Renal cortical epithelial cell (primary cell): ENCODE results near the gene CMTM1. TPM values are rescaled to one million over a fixed set of nuclear protein-coding genes. Genes with fewer than 3 reads are reported as not detected.
"Not testable (repeated sequence)": the region's sequence is repeated elsewhere in the genome, so short reads cannot be mapped to it uniquely, and the experiment has no call there.

Experiments
- DNase-seq: peaks from one replicate; pipeline ENCODE4 v3.0.0-alpha.2; 2011; ENCODE audit warnings: low read depth
- total RNA-seq: library from RNA; depleted of rRNA; stranded (reverse); fragments of >200 nt; gene quantifications from 2 replicates; pipeline ENCODE4 v1.2.3, GENCODE V29; 2014

Gene CMTM1
- total RNA-seq, 1 donor from 2014 or later: 6.2 TPM

DNA sequence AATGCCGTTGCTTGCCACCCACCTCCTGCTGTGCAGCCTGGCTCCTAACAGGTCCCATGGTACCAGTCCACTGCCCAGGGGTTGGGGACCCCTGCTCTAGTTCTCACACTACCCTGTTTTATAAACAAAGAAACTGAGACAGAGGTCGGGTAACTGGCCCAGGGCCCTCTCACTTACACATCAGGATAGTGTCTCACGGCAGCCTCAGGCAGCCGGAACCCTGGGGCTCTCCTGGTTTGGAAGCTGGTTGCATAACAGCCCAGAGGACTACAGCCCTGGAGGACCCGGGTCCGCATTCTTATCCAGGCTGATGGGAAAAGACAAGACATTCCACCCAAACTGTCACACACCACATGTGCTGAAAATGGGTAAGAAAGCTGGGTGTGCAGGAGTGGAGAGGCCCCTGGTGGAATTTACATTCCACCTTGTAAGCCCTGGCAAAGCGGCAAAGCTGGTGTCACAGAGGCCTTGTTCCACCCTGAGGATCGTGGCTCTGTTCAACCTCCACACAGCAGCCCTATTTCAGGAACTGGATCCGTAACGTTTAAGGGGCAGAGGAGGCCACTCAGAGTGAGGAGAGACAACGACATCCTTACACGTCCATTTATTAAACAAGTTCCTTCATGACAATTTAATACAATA, 48.0 kb downstream of the CMTM1 start:
- no peak for DNase-seq

DNA sequence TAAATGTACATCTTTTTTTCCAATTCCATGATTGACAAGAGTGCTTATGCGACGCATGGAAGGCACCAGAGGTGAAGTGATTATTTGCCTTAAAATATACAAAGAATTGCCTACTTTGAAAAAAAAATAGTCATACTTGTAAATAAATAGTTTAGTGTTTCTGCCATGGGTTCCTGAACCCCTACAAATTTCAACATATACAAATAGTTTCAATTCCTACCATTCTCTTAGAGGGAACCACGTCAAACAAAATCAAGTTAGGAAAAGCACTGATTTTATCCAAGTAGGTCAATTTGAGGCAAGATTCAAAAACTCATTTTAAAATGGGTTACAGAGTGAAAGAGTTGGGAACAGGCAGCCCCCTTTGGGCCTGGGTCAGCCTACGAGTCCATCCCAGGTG, 49.9 kb downstream of the CMTM1 start:
- DNase-seq: no peak

DNA sequence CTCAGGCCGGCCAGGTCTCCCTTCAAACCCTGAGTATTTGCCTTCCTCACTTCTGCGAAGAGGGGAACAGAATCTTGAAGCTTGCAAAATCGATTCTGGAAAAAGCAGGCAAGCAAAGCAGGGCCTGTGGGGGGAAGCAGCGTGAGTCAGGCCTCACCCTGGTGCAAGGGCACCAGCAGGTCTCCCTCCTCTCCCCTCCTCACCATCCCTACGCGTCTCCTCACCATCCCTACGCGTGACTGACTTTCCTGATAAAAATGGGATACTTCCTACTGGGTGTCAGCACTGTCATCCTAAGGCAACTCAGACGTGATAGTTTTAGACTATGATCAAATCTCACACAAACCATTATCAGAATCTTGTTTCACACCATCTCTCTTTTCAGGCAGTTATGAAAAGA, 50.4 kb downstream of the CMTM1 start:
- DNase-seq: no peak

DNA sequence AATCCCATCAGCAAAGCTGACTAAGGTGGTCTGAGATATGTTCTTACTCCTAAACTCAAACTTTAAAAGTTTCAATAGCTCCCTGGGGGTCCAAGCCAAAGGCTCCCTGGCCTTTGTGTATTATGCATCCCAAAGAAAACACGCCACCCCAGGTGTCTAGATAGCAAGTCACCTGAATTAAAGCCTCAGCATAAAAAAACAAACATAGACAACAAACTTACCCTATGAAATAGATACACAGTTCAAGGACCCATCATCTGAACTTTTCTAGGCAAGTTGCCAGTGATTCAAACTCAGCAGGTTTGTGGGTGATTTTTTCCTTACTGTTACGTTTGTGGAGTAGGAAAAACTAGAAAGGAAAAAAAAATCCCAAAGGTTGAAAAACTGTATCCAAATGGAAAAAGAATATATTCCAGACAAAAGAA, 50.8 kb downstream of the CMTM1 start:
- peak; percentile 24 for DNase-seq

DNA sequence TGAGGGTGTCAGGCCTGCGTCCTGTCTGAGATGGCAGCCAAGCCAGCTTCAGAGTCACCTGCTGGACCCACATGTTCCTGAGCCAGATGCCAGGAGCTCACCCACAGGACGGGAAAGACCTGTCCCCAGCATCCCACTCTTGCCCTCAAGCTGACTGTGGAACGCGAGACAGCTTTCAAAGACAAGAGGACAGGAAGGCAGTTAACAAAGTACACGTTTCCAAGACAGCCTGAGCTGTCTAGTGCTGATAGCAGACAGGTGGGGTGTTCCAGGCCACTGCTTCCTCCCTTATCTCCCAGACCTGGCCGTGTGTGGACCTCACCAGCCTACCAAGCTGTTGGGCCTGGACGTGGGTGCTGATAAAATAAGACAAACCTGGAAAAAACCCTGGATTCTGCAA, 51.5 kb downstream of the CMTM1 start:
- no peak for DNase-seq

DNA sequence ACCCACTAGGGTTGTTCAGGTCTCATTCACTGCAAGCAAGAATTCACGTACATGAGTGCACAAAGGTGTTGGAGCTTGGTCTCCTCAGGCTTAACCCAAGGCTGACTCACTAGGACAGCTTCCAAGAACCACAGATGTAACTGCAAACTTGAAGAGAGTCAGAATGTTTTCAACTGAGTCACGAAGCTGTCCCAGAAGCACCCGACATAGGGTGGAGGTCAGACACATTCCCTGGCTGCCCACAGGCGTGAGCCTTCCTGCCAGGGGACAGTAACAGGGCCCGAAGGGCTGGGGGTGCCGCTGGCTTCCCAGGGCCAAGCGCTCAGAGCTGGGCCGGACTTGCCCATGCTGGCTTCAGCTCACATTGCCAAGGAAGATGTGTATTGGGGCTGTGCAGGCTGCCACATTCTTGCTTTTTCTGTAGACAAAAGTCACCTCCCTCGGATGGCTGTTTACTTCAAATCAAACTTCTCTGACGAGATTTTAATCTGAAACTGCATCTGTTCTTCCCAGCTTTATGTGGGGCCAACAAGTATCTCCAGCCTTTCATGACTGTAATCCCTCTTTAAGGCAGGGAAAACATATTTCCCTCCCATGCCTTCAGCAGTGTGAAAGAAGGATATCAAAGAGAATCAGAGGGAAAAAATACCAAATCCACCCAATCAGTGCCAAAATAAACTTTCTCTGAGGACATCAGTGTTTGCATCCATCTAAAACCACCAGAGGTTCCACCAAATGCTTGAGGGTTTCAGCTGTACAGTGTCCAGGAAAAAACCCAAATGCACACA, 52.5 kb downstream of the CMTM1 start:
- DNase-seq: peak; percentile 99

DNA sequence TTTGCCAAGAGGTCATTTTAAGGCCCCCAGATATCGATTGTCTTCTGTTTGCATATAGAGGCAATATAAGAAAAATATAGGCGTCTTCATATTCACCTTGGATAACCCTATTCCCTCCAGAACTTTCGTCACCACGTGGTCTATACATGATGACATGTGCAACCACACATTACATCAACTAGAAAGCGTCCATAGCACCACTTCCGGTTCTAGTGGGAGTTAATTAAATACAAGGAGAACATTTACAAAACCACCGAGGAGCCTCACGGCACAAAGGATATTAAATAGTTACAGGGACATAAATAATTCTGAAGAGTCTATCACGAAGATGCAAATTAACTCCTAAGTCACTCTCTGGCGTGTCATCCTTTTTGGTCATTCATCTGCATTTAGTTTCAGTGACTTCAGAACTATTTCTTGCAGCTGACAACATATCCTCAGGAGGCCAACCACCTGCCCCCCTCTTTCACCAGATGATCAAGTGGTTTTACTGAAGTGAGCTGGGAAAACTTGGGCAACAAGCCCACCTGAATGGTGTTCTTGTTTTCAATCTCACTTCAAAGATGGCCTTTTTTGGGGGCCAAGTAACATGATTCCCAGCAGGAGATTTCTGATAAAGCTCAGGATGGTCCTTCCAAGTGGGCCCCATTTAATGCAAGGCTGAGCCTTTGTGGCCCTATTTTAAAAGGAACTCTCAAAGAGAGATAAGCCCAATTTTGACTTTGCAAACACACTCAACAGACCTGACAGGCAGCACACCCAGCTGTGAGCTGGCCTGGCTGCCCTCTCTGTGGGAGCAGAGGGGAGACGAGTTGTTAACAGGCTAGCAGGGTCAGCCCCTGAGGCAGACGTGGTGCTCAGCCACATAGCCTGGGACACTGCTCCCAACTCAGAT, 53.5 kb downstream of the CMTM1 start:
- DNase-seq: peak; percentile 59

DNA sequence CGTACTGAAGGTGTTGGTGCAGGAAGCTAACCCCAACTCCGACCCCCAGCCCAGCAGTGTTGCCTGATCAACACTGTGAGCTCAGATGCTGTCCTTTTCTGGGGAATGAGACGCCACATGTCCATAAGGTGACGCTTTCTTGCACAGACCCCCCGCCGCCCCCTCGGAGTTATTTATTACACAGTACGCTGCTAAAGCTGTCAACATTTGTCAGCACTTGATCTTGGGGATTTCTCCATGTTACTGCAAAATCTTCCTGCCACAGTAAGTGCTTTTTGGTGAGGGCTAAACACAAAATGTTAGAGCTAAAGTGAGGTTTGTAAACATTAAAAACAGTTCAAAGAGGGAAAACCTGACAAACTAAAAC, 54.2 kb downstream of the CMTM1 start:
- no peak for DNase-seq

DNA sequence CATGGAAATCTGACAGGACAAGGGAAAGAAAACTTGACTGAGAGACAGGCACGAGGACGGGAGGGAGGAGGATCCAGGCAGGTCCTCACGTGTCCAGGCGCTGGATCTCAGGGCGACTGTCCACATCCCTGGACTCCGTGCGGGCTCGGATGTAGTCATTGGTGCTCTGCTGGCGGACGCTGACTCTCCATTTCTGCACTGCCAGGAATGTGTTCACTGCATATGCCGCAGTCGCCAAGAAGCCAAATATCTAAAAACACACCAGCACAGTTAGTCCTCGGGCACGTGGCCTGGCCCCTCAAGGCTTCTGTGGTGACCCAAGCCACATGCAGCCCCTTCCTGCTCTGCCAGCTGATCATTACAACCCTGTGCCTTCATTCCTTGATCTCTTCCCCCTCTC, 55.7 kb downstream of the CMTM1 start:
- no peak for DNase-seq

DNA sequence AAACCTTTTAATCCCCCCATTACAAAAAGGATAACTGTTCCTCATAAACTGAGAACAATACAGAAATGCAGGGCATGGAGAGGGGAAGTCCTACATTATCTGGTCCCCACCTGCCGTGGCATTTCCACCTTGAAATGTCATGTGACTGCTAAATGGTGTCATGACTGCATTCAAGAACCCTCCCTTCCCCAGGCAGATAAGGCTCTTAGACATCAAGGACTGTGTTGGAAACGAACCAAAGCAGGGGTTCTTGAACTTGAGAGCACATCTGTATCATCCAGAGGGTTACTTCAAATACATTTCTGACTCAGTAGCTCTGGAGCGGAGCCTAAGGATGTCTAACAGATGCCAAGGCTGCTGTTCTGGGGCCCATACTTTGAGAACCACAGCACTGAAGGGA, 56.6 kb downstream of the CMTM1 start:
- no peak for DNase-seq

DNA sequence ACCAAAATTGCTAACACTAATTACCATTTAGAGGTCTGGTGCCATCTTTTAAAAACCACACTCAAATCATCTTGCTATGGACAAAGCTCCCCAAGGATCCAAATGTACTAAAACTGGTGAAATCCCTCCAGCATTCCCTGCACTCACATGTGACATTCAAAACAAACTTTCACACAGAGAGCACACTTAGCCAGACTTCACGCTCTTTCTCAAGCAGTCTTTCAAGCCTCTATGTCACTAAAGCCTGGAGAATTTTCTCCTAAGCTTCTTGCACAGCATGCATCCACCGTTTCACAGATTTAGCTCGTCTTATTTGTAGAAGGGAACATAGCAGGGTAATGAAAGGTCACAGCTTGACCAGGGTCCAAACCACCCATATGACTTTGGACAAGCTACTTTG, 57.5 kb downstream of the CMTM1 start:
- DNase-seq: no peak

DNA sequence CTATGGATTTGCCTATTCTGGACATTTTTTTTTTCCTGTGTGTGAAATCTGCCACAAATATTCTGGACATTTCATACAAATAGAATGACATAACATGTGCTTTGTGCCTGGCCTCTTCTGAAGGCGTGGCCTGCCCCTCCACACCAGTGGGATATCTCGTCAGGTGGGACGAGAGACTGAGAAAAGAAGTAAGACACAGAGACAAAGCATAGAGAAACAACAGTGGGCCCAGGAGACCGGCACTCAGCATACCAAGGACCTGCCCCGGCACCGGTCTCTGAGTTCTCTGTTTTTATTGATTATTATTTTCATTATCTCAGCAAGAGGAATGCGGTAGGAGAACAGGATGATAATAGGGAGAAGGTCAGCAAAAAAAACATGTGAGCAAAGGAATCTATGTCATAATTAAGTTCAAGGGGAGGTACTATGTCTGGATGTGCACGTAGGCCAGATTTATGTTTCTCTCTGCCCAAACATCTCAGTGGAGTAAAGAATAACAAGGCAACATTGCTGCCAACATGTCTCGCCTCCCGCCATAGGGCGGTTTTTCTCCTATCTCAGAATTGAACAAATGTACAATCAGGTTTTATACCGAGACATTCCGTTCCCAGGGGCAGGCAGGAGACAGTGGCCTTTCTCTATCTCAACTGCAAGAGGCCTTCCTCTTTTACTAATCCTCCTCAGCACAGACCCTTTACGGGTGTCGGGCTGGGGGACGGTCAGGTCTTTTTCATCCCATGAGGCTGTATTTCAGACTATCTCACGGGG, 61.6 kb downstream of the CMTM1 start:
- not testable (repeated sequence) for DNase-seq

Other genes starting within 250 kb of the CMTM1 start
- gene CDH5, start 199.7 kb upstream of the CMTM1 start, total RNA-seq: 0.65 and 0.87 TPM in 2 replicates
- 3.8 and 4.2 TPM in 2 replicates for gene BEAN1, start 139.1 kb upstream of the CMTM1 start, total RNA-seq
- gene TK2, start 16.3 kb upstream of the CMTM1 start, total RNA-seq: 62.8 and 69.1 TPM in 2 replicates
- gene CKLF, start 13.9 kb upstream of the CMTM1 start, total RNA-seq: 69.3 and 234 TPM in 2 replicates
- not detected in 2 replicates for gene CMTM2, start 13.0 kb downstream of the CMTM1 start, total RNA-seq
- gene CMTM3, start 38.3 kb downstream of the CMTM1 start, total RNA-seq: 11.6 and 22.2 TPM in 2 replicates
- 83.9 and 112 TPM in 2 replicates for gene CMTM4, start 130.3 kb downstream of the CMTM1 start, total RNA-seq
- gene DYNC1LI2, start 185.2 kb downstream of the CMTM1 start, total RNA-seq: 157 and 172 TPM in 2 replicates
- 0.15 and 0.35 TPM in 2 replicates for gene TERB1, start 235.1 kb downstream of the CMTM1 start, total RNA-seq